Nephron (organoid): ENCODE results near the gene HCRTR2.

Experiments
- H3K27ac Mint-ChIP-seq, 3 experiments: 2 replicates each; pipeline ENCODE4 v1.8.0; 2020; ENCODE audit warnings: mixed read lengths in 3 of 3, mild to moderate bottlenecking in 2 of 3, moderate library complexity in 1 of 3
- H3K27me3 Mint-ChIP-seq: 2 replicates; pipeline ENCODE4 v1.8.0; 2021; ENCODE audit warnings: low read depth, mild to moderate bottlenecking, moderate library complexity, mixed read lengths
- H3K36me3 Mint-ChIP-seq: 2 replicates; pipeline ENCODE4 v1.8.0; 2020; ENCODE audit warnings: low read depth, mixed read lengths
- H3K4me1 Mint-ChIP-seq: 2 replicates; pipeline ENCODE4 v1.8.0; 2020; ENCODE audit warnings: mixed read lengths
- H3K4me3 Mint-ChIP-seq, 3 experiments: 2 replicates each; pipeline ENCODE4 v1.8.0; 2020; ENCODE audit warnings: mild to moderate bottlenecking in 3 of 3, mixed read lengths in 3 of 3, moderate library complexity in 2 of 3
- H3K9me3 Mint-ChIP-seq: 2 replicates; pipeline ENCODE4 v1.8.0; 2020; ENCODE audit warnings: mixed read lengths
- CTCF ChIP-seq, 3 experiments: fragments of 200-600 bp; sonication (generic); IDR thresholded peaks; one replicate each; pipeline ENCODE4 v1.5.0; 2021; ENCODE audit warnings: antibody characterized with exemption in 3 of 3; ENCODE audit not compliant: unreplicated experiment in 3 of 3

HCRTR2 gene

GRCh38 chr6:55327169-55327568, 152.9 kb downstream of the HCRTR2 start, which contains the start of gene GFRAL:
TSS of gene GFRAL (plus strand) at chr6:55327469. CDS start at chr6:55327555, 86 bp downstream.
- Mint-ChIP-seq H3K36me3 (no peaks in the 10 kb centered on the region), H3K27me3 (no peaks in the 10 kb centered on the region), H3K4me1 (no peaks in the 10 kb centered on the region), H3K27ac (no peak within 1 kb of the TSS), H3K9me3 (no peaks in the 10 kb centered on the region), H3K4me3 (no peak within 1 kb of the TSS)
- no peak for TF ChIP-seq CTCF (IDR thresholded peaks at IDR 0.05; ENCODE audit: unreplicated experiment in 3 of 3)
